A673 (cell line): ENCODE measurements around the gene TNRC6C.

ENCODE experiments used
- CTCF ChIP-seq: fragments of 300-800, 200-600 bp; sonication (generic); conservative IDR thresholded peaks from 2 replicates; pipeline ENCODE4 v1.5.1; 2017; ENCODE audit warnings: low read depth, mild to moderate bottlenecking, antibody characterized with exemption, low read length, moderate library complexity, mixed read lengths
- EZH2 ChIP-seq: fragments of 200-600 bp; sonication (generic); IDR thresholded peaks from 2 replicates; pipeline ENCODE4 v1.6.1; 2017; ENCODE audit warnings: borderline replicate concordance, low read depth, mild to moderate bottlenecking, mixed read lengths, antibody characterized with exemption, low read length; ENCODE audit not compliant: poor library complexity, severe bottlenecking

GRCh38 chr17:78038748-78039288 is 80.3 kb downstream of the TNRC6C start:
- TF ChIP-seq CTCF, result no peak
- no peak for TF ChIP-seq EZH2
